Measurements from ENCODE around the gene VPS35L. TPM values are rescaled to one million over a fixed set of nuclear protein-coding genes. Genes with fewer than 3 reads are reported as not detected.

VPS35L gene
- total RNA-seq, 4 donors from 2014 or later = 41.4 to 68.1 (median 61.1) TPM

GRCh38 chr16:19698480-19699465 lies 143.3 kb downstream of the VPS35L start:
- peaks cover 0 to 70% (median 0%) of the 10 kb centered on the region in 3 donors for H3K36me3 ChIP-seq
- 88% methylated on average over 17 to 19 of the region's 19 CpGs for WGBS, 2 donors
- H3K27me3 ChIP-seq = no peaks in the 10 kb centered on the region
- TF ChIP-seq POLR2A (IDR thresholded peaks at IDR 0.05) (no peak), CTCF (IDR thresholded peaks at IDR 0.05) (no peak), EP300 (IDR thresholded peaks at IDR 0.05) (peak in 1 of 2 donors; percentile 70)
- H3K4me1 ChIP-seq = peaks cover 0 to 55% (median 41%) of the 10 kb centered on the region in 4 donors
- DNase-seq (ENCODE audit: low spot score in 2 of 2) = peak in 1 of 2 donors; percentile 31
- no peaks in the 10 kb centered on the region for H3K9me3 ChIP-seq
- H3K27ac ChIP-seq = peak overlapping the region; percentile 31 to 88 (median 83)
- H3K4me3 ChIP-seq = no peak overlapping the region

GRCh38 chr16:19699472-19699871 lies 144.0 kb downstream of the VPS35L start:
- TF ChIP-seq POLR2A (IDR thresholded peaks at IDR 0.05) = no peak
- no peak for TF ChIP-seq CTCF (IDR thresholded peaks at IDR 0.05)
- no peak for TF ChIP-seq EP300 (IDR thresholded peaks at IDR 0.05)
- no peak for DNase-seq (ENCODE audit: low spot score in 2 of 2)
- H3K4me3 ChIP-seq = no peak overlapping the region
- peaks cover 0 to 72% (median 0%) of the 10 kb centered on the region in 3 donors for H3K36me3 ChIP-seq
- H3K27me3 ChIP-seq = no peaks in the 10 kb centered on the region
- peaks cover 0 to 55% (median 41%) of the 10 kb centered on the region in 4 donors for H3K4me1 ChIP-seq
- 100% methylated on average over 6 to 8 of the region's 8 CpGs for WGBS, 2 donors
- H3K9me3 ChIP-seq = no peaks in the 10 kb centered on the region
- peak overlapping the region; percentile 31 to 88 (median 62) for H3K27ac ChIP-seq

- DNase-seq (ENCODE audit: low spot score in 2 of 2) = no peak
- 32 to 40% methylated on average over 6 of the region's 6 CpGs for WGBS, 2 donors
- TF ChIP-seq EP300 (IDR thresholded peaks at IDR 0.05) (no peak), CTCF (IDR thresholded peaks at IDR 0.05) (no peak), POLR2A (IDR thresholded peaks at IDR 0.05) (no peak)
- no peaks in the 10 kb centered on the region for H3K9me3 ChIP-seq
- no peak overlapping the region for H3K4me3 ChIP-seq
- peak overlapping the region; percentile 41 to 88 (median 70) for H3K27ac ChIP-seq
- peaks cover 0 to 72% (median 0%) of the 10 kb centered on the region in 3 donors for H3K36me3 ChIP-seq
- peaks cover 0 to 63% (median 45%) of the 10 kb centered on the region in 4 donors for H3K4me1 ChIP-seq
- H3K27me3 ChIP-seq = no peaks in the 10 kb centered on the region
These were observed 144.8 kb downstream of the VPS35L start for GRCh38 chr16:19700319-19700781.

- DNase-seq (ENCODE audit: low spot score in 2 of 2) = no peak
- H3K27me3 ChIP-seq = no peaks in the 10 kb centered on the region
- peaks cover 0 to 79% (median 0%) of the 10 kb centered on the region in 3 donors for H3K36me3 ChIP-seq
- TF ChIP-seq CTCF (IDR thresholded peaks at IDR 0.05) (no peak), EP300 (IDR thresholded peaks at IDR 0.05) (no peak), POLR2A (IDR thresholded peaks at IDR 0.05) (no peak)
- 70 to 78% methylated on average over 3 of the region's 3 CpGs for WGBS, 2 donors
- no peaks in the 10 kb centered on the region for H3K9me3 ChIP-seq
- no peak overlapping the region for H3K4me3 ChIP-seq
- H3K4me1 ChIP-seq = peaks cover 0 to 58% (median 43%) of the 10 kb centered on the region in 4 donors
- H3K27ac ChIP-seq = peak overlapping the region in 3 of 4 donors; percentile 41 to 88 (median 83)
These were observed 145.6 kb downstream of the VPS35L start for GRCh38 chr16:19701091-19701490.

Measured in tibial nerve (tissue), 4 donors.